ENCODE measurements around the gene SRGAP3.

SRGAP3 gene

GRCh38 chr3:9168241-9168741 lies 81.2 kb downstream of the SRGAP3 start:
- H3K9me3 ChIP-seq: no peaks in the 10 kb centered on the region
- no peaks in the 10 kb centered on the region for H3K36me3 ChIP-seq
- no peak for TF ChIP-seq CTCF (IDR thresholded peaks at IDR 0.05)
- H3K27ac ChIP-seq: no peak overlapping the region
- H3K4me3 ChIP-seq (ENCODE audit: low read depth in 1 of 2, low read length in 1 of 2): no peak overlapping the region
- H3K27me3 ChIP-seq: no peaks in the 10 kb centered on the region
- H3K4me1 ChIP-seq (ENCODE audit: control insufficient read depth in 1 of 2, insufficient read depth in 1 of 2, low read depth in 1 of 2, low read length in 1 of 2): no peaks in the 10 kb centered on the region

GRCh38 chr3:9167222-9167621 lies 82.2 kb downstream of the SRGAP3 start:
- no peak overlapping the region for H3K27ac ChIP-seq

GRCh38 chr3:9165421-9165820 lies 84.0 kb downstream of the SRGAP3 start:
- Histone ChIP-seq H3K4me3 (ENCODE audit: low read depth in 1 of 2, low read length in 1 of 2) (no peak overlapping the region), H3K36me3 (no peaks in the 10 kb centered on the region), H3K27me3 (no peaks in the 10 kb centered on the region), H3K4me1 (ENCODE audit: control insufficient read depth in 1 of 2, insufficient read depth in 1 of 2, low read depth in 1 of 2, low read length in 1 of 2) (no peaks in the 10 kb centered on the region), H3K27ac (no peak overlapping the region), H3K9me3 (no peaks in the 10 kb centered on the region)
- no peak for TF ChIP-seq CTCF (IDR thresholded peaks at IDR 0.05)

More at GRCh38 chr3:9167222-9167621, 82.2 kb downstream of the SRGAP3 start:
- Histone ChIP-seq H3K4me1 (ENCODE audit: control insufficient read depth in 1 of 2, insufficient read depth in 1 of 2, low read depth in 1 of 2, low read length in 1 of 2) (no peaks in the 10 kb centered on the region), H3K36me3 (no peaks in the 10 kb centered on the region), H3K4me3 (ENCODE audit: low read depth in 1 of 2, low read length in 1 of 2) (no peak overlapping the region), H3K27me3 (no peaks in the 10 kb centered on the region), H3K9me3 (no peaks in the 10 kb centered on the region)
- TF ChIP-seq CTCF (IDR thresholded peaks at IDR 0.05): no peak

- no peaks in the 10 kb centered on the region for H3K27me3 ChIP-seq
- H3K36me3 ChIP-seq: no peaks in the 10 kb centered on the region
- H3K4me3 ChIP-seq (ENCODE audit: low read depth in 1 of 2, low read length in 1 of 2): no peak overlapping the region
- no peaks in the 10 kb centered on the region for H3K9me3 ChIP-seq
- H3K27ac ChIP-seq: no peak overlapping the region
- no peak for TF ChIP-seq CTCF (IDR thresholded peaks at IDR 0.05)
- no peaks in the 10 kb centered on the region for H3K4me1 ChIP-seq (ENCODE audit: control insufficient read depth in 1 of 2, insufficient read depth in 1 of 2, low read depth in 1 of 2, low read length in 1 of 2)
Measured at GRCh38 chr3:9163289-9163688, 86.2 kb downstream of the SRGAP3 start.

- no peaks in the 10 kb centered on the region for H3K9me3 ChIP-seq
- H3K4me1 ChIP-seq (ENCODE audit: control insufficient read depth in 1 of 2, insufficient read depth in 1 of 2, low read depth in 1 of 2, low read length in 1 of 2): no peaks in the 10 kb centered on the region
- no peak overlapping the region for H3K27ac ChIP-seq
- H3K36me3 ChIP-seq: no peaks in the 10 kb centered on the region
- TF ChIP-seq CTCF (IDR thresholded peaks at IDR 0.05): no peak
- no peaks in the 10 kb centered on the region for H3K27me3 ChIP-seq
- H3K4me3 ChIP-seq (ENCODE audit: low read depth in 1 of 2, low read length in 1 of 2): no peak overlapping the region
Measured at GRCh38 chr3:9161811-9162210, 87.6 kb downstream of the SRGAP3 start.

GRCh38 chr3:9161298-9161697 lies 88.1 kb downstream of the SRGAP3 start:
- no peak overlapping the region for H3K27ac ChIP-seq
- H3K36me3 ChIP-seq: no peaks in the 10 kb centered on the region
- no peaks in the 10 kb centered on the region for H3K4me1 ChIP-seq (ENCODE audit: control insufficient read depth in 1 of 2, insufficient read depth in 1 of 2, low read depth in 1 of 2, low read length in 1 of 2)
- H3K27me3 ChIP-seq: no peaks in the 10 kb centered on the region
- TF ChIP-seq CTCF (IDR thresholded peaks at IDR 0.05): no peak
- H3K4me3 ChIP-seq (ENCODE audit: low read depth in 1 of 2, low read length in 1 of 2): no peak overlapping the region
- H3K9me3 ChIP-seq: no peaks in the 10 kb centered on the region
